ENCODE measurements around the gene ATP10A. TPM values are rescaled to one million over a fixed set of nuclear protein-coding genes. Genes with fewer than 3 reads are reported as not detected.

ATP10A gene
- total and polyA plus RNA-seq, 8 donors, result 0.04 to 1.2 (median 0.41) TPM

DNA sequence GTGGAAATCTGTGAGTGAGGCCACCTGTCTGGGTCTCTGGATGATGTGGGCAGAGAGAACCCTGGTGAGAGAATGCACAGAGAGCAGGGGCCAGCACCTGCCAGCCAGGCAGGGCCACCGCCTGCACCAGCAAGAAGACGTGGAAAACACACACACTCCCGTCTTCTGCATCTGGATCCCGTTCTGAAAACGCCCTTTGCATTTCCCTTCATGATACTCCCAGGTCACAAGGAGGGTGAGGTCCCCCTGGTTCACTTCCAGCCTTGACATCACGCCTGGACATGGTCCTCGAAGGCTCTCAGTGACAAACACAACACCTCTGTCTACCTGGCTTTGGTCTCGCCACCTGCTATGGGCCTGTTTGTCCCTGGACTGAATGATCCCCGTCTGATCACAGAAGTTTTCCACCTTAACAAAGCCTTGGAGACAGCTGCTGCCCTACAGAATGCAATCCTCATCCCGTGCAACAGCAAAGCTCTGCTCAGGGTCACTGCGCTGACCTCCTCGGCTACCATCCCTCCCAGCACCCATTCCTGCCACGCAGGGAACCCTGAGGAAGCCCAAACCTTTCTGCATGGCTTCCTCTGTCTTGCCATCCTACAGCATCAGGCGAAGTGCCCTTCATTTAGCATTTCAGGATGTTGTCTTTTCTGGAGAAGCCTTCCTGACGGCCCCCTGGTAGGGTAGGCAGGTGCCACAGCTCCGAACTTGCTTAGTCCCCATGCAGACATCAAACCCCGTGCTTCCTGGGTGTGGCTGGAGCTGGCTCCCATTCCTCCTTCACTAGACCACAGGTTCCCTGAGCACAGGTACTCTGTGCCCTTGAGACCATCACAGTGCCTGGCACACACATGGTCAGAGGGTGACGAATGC, 122.5 kb downstream of the ATP10A start:
- DNase-seq (no peak), FAIRE-seq (no peak), ATAC-seq (no peak)
- no peaks in the 10 kb centered on the region for H3K4me1 ChIP-seq
- no peaks in the 10 kb centered on the region for H3K36me3 ChIP-seq
- intact Hi-C loops (cut with DNase I), result no loop called here
- H3K9me3 ChIP-seq, result no peaks in the 10 kb centered on the region
- H3K27me3 ChIP-seq, result peaks cover 0 to 5% (median 0%) of the 10 kb centered on the region in 4 donors
- H3K27ac ChIP-seq, result no peak overlapping the region
- no peak overlapping the region for H3K4me3 ChIP-seq
- TF ChIP-seq, protein P1, sequence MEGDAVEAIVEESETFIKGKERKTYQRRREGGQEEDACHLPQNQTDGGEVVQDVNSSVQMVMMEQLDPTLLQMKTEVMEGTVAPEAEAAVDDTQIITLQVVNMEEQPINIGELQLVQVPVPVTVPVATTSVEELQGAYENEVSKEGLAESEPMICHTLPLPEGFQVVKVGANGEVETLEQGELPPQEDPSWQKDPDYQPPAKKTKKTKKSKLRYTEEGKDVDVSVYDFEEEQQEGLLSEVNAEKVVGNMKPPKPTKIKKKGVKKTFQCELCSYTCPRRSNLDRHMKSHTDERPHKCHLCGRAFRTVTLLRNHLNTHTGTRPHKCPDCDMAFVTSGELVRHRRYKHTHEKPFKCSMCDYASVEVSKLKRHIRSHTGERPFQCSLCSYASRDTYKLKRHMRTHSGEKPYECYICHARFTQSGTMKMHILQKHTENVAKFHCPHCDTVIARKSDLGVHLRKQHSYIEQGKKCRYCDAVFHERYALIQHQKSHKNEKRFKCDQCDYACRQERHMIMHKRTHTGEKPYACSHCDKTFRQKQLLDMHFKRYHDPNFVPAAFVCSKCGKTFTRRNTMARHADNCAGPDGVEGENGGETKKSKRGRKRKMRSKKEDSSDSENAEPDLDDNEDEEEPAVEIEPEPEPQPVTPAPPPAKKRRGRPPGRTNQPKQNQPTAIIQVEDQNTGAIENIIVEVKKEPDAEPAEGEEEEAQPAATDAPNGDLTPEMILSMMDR (IDR thresholded peaks at IDR 0.05), result no peak
- 45 to 59% methylated on average over 18 of the region's 18 CpGs for WGBS, 2 donors

DNA sequence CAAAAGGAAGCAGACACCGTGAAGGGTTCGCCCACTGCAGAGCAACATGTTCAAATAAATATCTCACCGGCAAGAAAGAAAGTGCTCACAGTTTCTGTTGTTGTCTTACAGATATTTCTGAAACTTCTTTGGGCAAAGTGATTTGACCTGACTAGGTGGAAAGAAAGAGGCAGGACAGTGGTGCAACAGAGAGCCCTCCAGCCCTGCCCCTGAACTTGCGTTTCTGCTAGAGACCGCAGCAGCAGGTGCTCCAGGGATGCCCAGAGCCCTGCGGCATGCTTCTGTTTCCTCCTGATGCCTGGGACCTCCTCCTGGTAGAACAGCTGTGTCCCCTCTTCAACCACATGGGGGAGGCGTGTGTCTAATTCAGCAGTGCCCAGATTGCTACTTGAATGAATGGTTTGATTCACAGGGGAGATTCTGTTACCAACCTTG, 123.4 kb downstream of the ATP10A start:
- H3K4me3 ChIP-seq, result no peak overlapping the region
- no peaks in the 10 kb centered on the region for H3K9me3 ChIP-seq
- TF ChIP-seq, protein P1 (IDR thresholded peaks at IDR 0.05), result no peak
- ATAC-seq, result peak in 1 of 4 donors; percentile 26
- 46 to 47% methylated on average over 7 of the region's 7 CpGs for WGBS, 2 donors
- intact Hi-C loops (cut with DNase I), result no loop called here
- no peak for FAIRE-seq
- no peaks in the 10 kb centered on the region for H3K36me3 ChIP-seq
- H3K27ac ChIP-seq, result no peak overlapping the region
- no peak for DNase-seq
- peaks cover 0 to 5% (median 0%) of the 10 kb centered on the region in 4 donors for H3K27me3 ChIP-seq
- no peaks in the 10 kb centered on the region for H3K4me1 ChIP-seq

DNA sequence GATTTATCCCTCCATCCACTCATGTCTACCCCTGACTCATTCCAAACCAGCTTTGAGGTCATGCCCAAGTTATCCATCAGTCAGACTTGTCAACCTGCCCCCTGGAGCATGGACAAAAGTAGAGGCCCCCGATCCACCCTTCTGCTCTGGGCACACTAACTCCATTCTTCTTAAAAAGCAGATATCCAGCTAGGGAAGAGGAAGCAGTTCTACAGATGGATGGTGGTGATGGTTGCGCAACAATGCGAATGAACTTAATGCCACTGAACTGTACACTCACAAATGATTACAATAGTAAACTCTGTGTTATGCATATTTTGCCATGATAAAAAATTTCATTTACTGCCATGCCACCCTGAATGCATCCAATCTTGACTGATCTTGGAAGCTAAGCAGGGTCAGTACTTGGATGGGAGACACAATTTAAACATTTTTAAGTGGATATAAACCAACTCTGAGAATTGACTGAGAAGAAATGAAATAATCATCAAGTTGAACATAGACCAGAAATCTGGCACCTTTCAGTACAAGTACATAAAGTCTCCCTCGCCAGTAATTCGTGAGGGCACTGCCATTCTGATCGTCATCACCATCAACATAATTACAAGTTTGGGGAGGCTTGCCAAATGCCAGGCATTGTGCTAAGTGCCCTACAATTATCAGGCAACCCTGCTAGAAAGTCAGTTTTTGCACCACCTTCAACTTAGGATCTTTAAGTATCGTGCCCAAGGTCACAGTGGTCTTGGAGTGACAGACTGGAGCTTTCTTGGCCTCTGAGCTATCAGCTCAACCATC, 124.8 kb downstream of the ATP10A start:
- intact Hi-C loops (cut with DNase I), result no loop called here
- Histone ChIP-seq H3K36me3 (no peaks in the 10 kb centered on the region), H3K9me3 (no peaks in the 10 kb centered on the region), H3K4me3 (no peak overlapping the region), H3K4me1 (no peaks in the 10 kb centered on the region), H3K27ac (no peak overlapping the region), H3K27me3 (peaks cover 0 to 5% (median 0%) of the 10 kb centered on the region in 4 donors)
- DNase-seq (no peak), ATAC-seq (peak in 2 of 4 donors; percentile 24 to 34), FAIRE-seq (no peak)
- WGBS, 2 donors, result 30 to 48% methylated on average over 7 of the region's 7 CpGs
- TF ChIP-seq, protein P1 (IDR thresholded peaks at IDR 0.05), result no peak

DNA sequence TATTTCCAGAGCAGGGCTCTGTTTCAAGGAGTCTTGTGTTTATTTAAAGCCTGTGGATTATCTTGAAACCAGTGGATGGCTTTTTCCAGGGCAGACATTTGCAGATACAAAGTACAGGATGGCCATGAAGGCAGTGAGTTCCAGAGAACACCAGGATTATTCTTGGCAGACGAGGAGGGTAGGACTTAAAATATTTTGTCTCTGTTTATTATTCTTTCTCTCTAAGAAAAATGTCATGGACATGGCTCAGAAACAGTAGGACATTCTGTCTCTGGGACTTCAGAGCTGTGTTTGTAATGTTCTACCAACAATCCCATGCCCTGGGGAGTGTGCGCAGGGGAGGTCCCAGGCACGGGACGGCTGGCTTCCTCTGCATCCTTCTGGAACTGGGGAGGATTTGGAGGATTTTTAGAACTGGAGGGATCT, 125.9 kb downstream of the ATP10A start:
- Histone ChIP-seq H3K36me3 (no peaks in the 10 kb centered on the region), H3K27me3 (peaks cover 0 to 2% (median 0%) of the 10 kb centered on the region in 4 donors), H3K27ac (no peak overlapping the region), H3K9me3 (no peaks in the 10 kb centered on the region), H3K4me1 (no peaks in the 10 kb centered on the region), H3K4me3 (no peak overlapping the region)
- ATAC-seq (no peak), DNase-seq (no peak), FAIRE-seq (no peak)
- WGBS, 2 donors, result 23 to 34% methylated on average over 4 of the region's 4 CpGs
- intact Hi-C loops (cut with DNase I), result no loop called here
- TF ChIP-seq, protein P1 (IDR thresholded peaks at IDR 0.05), result no peak
